Astrocyte (in vitro differentiated cells and primary cell): ENCODE data around the gene CACNA1D.

Experiments used
- EZH2 ChIP-seq: IDR thresholded peaks from 2 replicates; pipeline ENCODE4 v1.6.1; 2012; ENCODE audit warnings: mild to moderate bottlenecking, low read length, inconsistent platforms; ENCODE audit not compliant: insufficient read depth
- TF ChIP-seq, protein P1 (sequence below): IDR thresholded peaks from 2 replicates; pipeline ENCODE4 v1.5.1; 2011; ENCODE audit warnings: low read depth, mild to moderate bottlenecking, inconsistent platforms, low read length, moderate library complexity; ENCODE audit not compliant: insufficient read depth

- TF ChIP-seq, protein P1, sequence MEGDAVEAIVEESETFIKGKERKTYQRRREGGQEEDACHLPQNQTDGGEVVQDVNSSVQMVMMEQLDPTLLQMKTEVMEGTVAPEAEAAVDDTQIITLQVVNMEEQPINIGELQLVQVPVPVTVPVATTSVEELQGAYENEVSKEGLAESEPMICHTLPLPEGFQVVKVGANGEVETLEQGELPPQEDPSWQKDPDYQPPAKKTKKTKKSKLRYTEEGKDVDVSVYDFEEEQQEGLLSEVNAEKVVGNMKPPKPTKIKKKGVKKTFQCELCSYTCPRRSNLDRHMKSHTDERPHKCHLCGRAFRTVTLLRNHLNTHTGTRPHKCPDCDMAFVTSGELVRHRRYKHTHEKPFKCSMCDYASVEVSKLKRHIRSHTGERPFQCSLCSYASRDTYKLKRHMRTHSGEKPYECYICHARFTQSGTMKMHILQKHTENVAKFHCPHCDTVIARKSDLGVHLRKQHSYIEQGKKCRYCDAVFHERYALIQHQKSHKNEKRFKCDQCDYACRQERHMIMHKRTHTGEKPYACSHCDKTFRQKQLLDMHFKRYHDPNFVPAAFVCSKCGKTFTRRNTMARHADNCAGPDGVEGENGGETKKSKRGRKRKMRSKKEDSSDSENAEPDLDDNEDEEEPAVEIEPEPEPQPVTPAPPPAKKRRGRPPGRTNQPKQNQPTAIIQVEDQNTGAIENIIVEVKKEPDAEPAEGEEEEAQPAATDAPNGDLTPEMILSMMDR: no peak
- TF ChIP-seq EZH2: no peak
Observed at GRCh38 chr3:53823026-53823955, 328.9 kb downstream of the CACNA1D start.
